ENCODE measurements around the gene ASS1.

Gene ASS1

GRCh38 chr9:130500340-130501180 lies 55.8 kb downstream of the ASS1 start:
- no peak for DNase-seq

- no peak for DNase-seq
Observed at GRCh38 chr9:130501639-130502038, 56.9 kb downstream of the ASS1 start.

- DNase-seq = no peak
Observed at GRCh38 chr9:130508218-130508617, 63.5 kb downstream of the ASS1 start.

GRCh38 chr9:130512199-130512598 lies 67.4 kb downstream of the ASS1 start:
- DNase-seq = no peak

GRCh38 chr9:130513078-130513477 lies 68.3 kb downstream of the ASS1 start:
- no peak for DNase-seq

- DNase-seq = no peak
Observed at GRCh38 chr9:130518233-130518632, 73.5 kb downstream of the ASS1 start.

GRCh38 chr9:130518943-130519799 lies 74.4 kb downstream of the ASS1 start:
- DNase-seq = no peak

- no peak for DNase-seq
Observed at GRCh38 chr9:130519927-130520326, 75.2 kb downstream of the ASS1 start.

GRCh38 chr9:130521715-130522114 lies 77.0 kb downstream of the ASS1 start:
- DNase-seq = no peak

- DNase-seq = no peak
Observed at GRCh38 chr9:130522233-130522808, 77.6 kb downstream of the ASS1 start.

- no peak for DNase-seq
Observed at GRCh38 chr9:130523921-130524320, 79.2 kb downstream of the ASS1 start.

- DNase-seq = no peak
Observed at GRCh38 chr9:130526193-130526853, 81.6 kb downstream of the ASS1 start.

GRCh38 chr9:130526854-130527650 lies 82.3 kb downstream of the ASS1 start:
- no peak for DNase-seq

- DNase-seq = no peak
Observed at GRCh38 chr9:130527651-130528310, 83.0 kb downstream of the ASS1 start.

GRCh38 chr9:130528674-130529073 lies 83.9 kb downstream of the ASS1 start:
- DNase-seq = no peak

GRCh38 chr9:130530938-130531337 lies 86.2 kb downstream of the ASS1 start:
- DNase-seq = no peak

- no peak for DNase-seq
Observed at GRCh38 chr9:130531670-130532069, 86.9 kb downstream of the ASS1 start.

GRCh38 chr9:130532426-130533080 lies 87.8 kb downstream of the ASS1 start:
- DNase-seq = no peak

GRCh38 chr9:130535818-130536521 lies 91.2 kb downstream of the ASS1 start:
- no peak for DNase-seq

- no peak for DNase-seq
Observed at GRCh38 chr9:130536701-130537107, 91.9 kb downstream of the ASS1 start.

Measured in NCI-H526 treated with DMSO at 0.1 percent for 48 hours (cell line).